ENCODE data around the gene RNF149.

DNA sequence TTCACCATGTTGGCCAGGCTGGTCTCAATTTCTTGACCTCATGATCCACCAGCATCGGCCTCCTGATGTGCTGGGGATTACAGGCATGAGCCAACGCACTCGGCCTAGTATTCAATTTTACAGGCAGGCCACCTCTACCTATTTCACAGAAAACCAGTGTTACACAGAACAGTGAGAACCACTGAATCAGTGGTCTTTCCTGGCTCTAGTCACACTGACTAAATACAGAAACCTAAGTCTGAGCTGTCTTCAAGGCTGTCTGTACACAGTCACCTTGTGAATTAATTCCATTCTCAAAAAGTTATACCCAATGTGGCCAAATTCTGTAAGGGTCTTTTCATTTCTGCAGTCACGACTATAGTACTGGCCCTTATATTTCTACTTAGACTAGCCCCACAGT lies 3.5 kb downstream of the RNF149 start:
- TF ChIP-seq, protein P1, sequence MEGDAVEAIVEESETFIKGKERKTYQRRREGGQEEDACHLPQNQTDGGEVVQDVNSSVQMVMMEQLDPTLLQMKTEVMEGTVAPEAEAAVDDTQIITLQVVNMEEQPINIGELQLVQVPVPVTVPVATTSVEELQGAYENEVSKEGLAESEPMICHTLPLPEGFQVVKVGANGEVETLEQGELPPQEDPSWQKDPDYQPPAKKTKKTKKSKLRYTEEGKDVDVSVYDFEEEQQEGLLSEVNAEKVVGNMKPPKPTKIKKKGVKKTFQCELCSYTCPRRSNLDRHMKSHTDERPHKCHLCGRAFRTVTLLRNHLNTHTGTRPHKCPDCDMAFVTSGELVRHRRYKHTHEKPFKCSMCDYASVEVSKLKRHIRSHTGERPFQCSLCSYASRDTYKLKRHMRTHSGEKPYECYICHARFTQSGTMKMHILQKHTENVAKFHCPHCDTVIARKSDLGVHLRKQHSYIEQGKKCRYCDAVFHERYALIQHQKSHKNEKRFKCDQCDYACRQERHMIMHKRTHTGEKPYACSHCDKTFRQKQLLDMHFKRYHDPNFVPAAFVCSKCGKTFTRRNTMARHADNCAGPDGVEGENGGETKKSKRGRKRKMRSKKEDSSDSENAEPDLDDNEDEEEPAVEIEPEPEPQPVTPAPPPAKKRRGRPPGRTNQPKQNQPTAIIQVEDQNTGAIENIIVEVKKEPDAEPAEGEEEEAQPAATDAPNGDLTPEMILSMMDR (IDR thresholded peaks at IDR 0.05) = no peak
- TF ChIP-seq POLR2A (IDR thresholded peaks at IDR 0.05) (no peak), EP300 (IDR thresholded peaks at IDR 0.05) (no peak)

Data from ovary (tissue), 3 donors.